Measurements from ENCODE around the gene BAG5. TPM values are rescaled to one million over a fixed set of nuclear protein-coding genes. Genes with fewer than 3 reads are reported as not detected.

Gene BAG5
- total RNA-seq, 1 experiment from 2014 or later = 27.0 TPM

DNA sequence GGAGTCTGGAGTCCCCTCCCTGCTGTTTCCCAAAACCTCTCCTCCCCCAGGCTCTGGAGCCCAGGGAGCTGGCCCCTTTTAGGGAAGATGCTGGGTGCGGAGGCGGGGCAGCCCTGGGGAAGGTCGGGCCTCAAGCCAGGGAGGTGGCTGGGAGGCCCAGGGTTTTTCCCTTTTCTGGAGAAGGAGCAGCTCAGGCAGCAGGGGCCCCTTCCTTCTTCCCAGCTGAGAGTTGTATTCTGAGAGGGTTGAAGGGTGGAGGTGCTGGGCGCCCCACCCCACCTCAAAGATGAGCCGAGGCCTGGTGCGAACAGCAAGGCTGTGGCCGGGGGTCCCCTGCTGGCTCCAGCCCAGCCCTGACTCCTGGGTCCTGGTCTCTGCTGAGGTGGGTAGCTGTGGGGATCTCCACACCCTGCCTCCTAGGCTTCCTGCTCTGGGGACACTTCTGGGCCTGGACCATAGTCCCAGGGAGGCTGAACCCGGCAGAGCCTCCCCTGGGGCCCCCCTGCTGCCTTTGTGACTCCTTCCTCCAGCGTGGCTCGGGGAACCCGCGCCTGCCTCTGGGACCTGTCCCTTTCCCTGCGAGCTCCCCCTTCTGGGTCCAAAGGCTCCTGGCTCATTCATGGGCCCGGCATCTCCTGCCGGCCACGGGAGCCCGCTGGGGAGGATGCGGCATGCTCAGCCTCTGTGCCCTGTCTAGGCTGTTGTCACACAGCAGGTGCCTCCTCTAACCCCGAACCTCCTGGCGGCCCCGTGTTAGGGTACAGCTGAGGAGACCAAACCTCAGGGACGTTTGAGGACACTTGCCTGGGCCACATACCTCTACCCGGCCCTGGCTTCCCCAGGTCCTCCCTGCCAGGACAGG is 29.1 kb downstream of the BAG5 start:
- Histone ChIP-seq H3K4me3 (replicated peaks in 1 of 2; ENCODE audit: low read depth in 1 of 2, low read length in 2 of 2) (no peak overlapping the region), H3K27ac (ENCODE audit: low read depth, low read length) (no peak overlapping the region), H3K36me3 (ENCODE audit: control insufficient read depth in 1 of 2, insufficient read depth in 2 of 2, low read length in 2 of 2) (peaks cover 0 to 17% of the 10 kb centered on the region in 2 experiments; a peak in 2 of 4 replicates), H3K79me2 (ENCODE audit: insufficient read depth, low read length) (peaks cover 30% of the 10 kb centered on the region), H3K9ac (ENCODE audit: low read length) (no peak overlapping the region), H3K9me3 (ENCODE audit: control insufficient read depth in 1 of 2, insufficient read depth in 1 of 2, low read depth in 1 of 2, low read length in 2 of 2) (no peaks in the 10 kb centered on the region), H4K20me1 (ENCODE audit: insufficient read depth) (no peaks in the 10 kb centered on the region), H3K4me2 (ENCODE audit: low read length) (no peak overlapping the region), H3K4me1 (ENCODE audit: control insufficient read depth in 1 of 2, insufficient read depth in 2 of 2, low read length in 2 of 2) (peaks cover 3 to 21% of the 10 kb centered on the region in 2 experiments; a peak in 3 of 4 replicates), H2AFZ (ENCODE audit: low read depth, low read length, poor library complexity, severe bottlenecking) (no peak overlapping the region), H3K27me3 (ENCODE audit: insufficient read depth, low read length) (no peaks in the 10 kb centered on the region), H3K9me2 (ENCODE audit: insufficient read depth) (no peaks in the 10 kb centered on the region)
- RAD21 ChIA-PET (ENCODE audit: low non-redundant PET in 1 of 2, low total read pairs in 2 of 2, uncharacterized antibody in 2 of 2, unreplicated experiment in 2 of 2) = no interaction called here
- BruUV-seq (replicated peaks) = no TSS peak
- POLR2A ChIA-PET = interaction anchor here (2.8 kb wide), 1 partner anchor 12 kb away, joined by 9 read pairs; the partner anchor contains the start of gene CKB
- no peak for DNase-seq (ENCODE audit: low read depth, low spot score)
- intact Hi-C loops (cut with micrococcal nuclease) = no loop called here
- ATAC-seq = no peak
- no peak for TF ChIP-seq TCF7L2 (IDR thresholded peaks at IDR 0.05; ENCODE audit: borderline replicate concordance, extremely low read depth, insufficient read depth, insufficient read length)
- TF ChIP-seq, protein P1, sequence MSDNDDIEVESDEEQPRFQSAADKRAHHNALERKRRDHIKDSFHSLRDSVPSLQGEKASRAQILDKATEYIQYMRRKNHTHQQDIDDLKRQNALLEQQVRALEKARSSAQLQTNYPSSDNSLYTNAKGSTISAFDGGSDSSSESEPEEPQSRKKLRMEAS (IDR thresholded peaks at IDR 0.05) = no peak
- TF ChIP-seq ZFX (IDR thresholded peaks at IDR 0.05) = no peak
- TF ChIP-seq ELF1 (IDR thresholded peaks at IDR 0.05; ENCODE audit: borderline replicate concordance, low read depth) = no peak
- TF ChIP-seq POLR2AphosphoS5 (IDR thresholded peaks at IDR 0.05; ENCODE audit: low read depth, low read length) = no peak
- no peak for TF ChIP-seq ZBTB33 (IDR thresholded peaks at IDR 0.05; ENCODE audit: extremely low read depth, insufficient replicate concordance, low read length)
- no peak for TF ChIP-seq CBX3 (IDR thresholded peaks at IDR 0.05; ENCODE audit: low read depth)
- no peak for TF ChIP-seq EGR1 (IDR thresholded peaks at IDR 0.05; ENCODE audit: low read depth)
- TF ChIP-seq CTCF (IDR thresholded peaks at IDR 0.05 in 2 of 3, conservative IDR thresholded peaks at IDR 0.05 in 1 of 3; ENCODE audit: borderline replicate concordance in 1 of 3, insufficient read depth in 1 of 3, low read depth in 2 of 3, low read length in 2 of 3) = no peak
- TF ChIP-seq, protein P2, sequence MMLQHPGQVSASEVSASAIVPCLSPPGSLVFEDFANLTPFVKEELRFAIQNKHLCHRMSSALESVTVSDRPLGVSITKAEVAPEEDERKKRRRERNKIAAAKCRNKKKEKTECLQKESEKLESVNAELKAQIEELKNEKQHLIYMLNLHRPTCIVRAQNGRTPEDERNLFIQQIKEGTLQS (IDR thresholded peaks at IDR 0.05) = no peak
- TF ChIP-seq EZH2 (IDR thresholded peaks at IDR 0.05) = no peak
- no peak for TF ChIP-seq JUND (IDR thresholded peaks at IDR 0.05)
- TF ChIP-seq SIN3A (IDR thresholded peaks at IDR 0.05; ENCODE audit: low read depth) = no peak
- TF ChIP-seq ZNF274 (IDR thresholded peaks at IDR 0.05; ENCODE audit: low read depth, low read length) = no peak
- TF ChIP-seq YY1 (IDR thresholded peaks at IDR 0.05; ENCODE audit: extremely low read depth, insufficient replicate concordance, low read depth, low read length) = no peak
- TF ChIP-seq EZH2phosphoT487 (IDR thresholded peaks at IDR 0.05; ENCODE audit: borderline replicate concordance) = no peak
- CTCF ChIA-PET = no interaction called here
